GM10248 (cell line): Measurements from ENCODE around the gene CAPN10.

Experiments used
- CTCF ChIA-PET: fragments of 300-600 bp; sonication (Branson Sonifier 250); formaldehyde crosslinking; extraction: SDS; loops from one replicate; lab custom pipeline; 2021; ENCODE audit warnings: antibody characterized with exemption; lab: Yijun Ruan, JAX
- POLR2A ChIA-PET: fragments of 350-650 bp; sonication (Branson Sonifier 250); formaldehyde crosslinking; extraction: SDS; loops from one replicate; lab custom pipeline; 2020; ENCODE audit warnings: antibody characterized with exemption; lab: Yijun Ruan, JAX
- DNase-seq: peaks from one replicate; pipeline ENCODE4 v3.0.0; 2012; ENCODE audit errors: extremely low spot score
- TF ChIP-seq, protein P1 (sequence below): IDR thresholded peaks from 2 replicates; pipeline ENCODE4 v1.5.1; 2012; ENCODE audit warnings: mild to moderate bottlenecking, low read depth; ENCODE audit errors: extremely low read depth, missing control alignments, control extremely low read depth

CAPN10 gene

DNA sequence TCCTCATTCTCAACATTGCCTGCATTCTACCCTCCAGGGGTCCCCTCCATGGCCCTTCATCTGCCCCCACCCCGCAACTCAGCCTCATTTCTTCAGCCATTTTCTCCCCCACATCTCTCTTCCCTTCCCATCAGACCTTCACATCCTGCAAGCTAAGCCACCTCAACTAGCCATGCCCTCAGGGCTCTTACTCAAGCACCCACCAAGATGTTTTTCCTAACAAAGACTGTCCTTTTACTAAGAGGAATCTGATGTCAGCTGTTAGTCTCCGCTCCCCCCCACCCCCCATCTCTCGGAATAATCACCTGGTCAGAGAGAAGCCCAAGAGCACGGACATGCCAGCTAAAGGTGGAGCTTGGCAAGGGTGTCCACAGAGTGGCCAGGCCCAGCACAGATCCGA lies 4.7 kb upstream of the CAPN10 start:
- TF ChIP-seq, protein P1, sequence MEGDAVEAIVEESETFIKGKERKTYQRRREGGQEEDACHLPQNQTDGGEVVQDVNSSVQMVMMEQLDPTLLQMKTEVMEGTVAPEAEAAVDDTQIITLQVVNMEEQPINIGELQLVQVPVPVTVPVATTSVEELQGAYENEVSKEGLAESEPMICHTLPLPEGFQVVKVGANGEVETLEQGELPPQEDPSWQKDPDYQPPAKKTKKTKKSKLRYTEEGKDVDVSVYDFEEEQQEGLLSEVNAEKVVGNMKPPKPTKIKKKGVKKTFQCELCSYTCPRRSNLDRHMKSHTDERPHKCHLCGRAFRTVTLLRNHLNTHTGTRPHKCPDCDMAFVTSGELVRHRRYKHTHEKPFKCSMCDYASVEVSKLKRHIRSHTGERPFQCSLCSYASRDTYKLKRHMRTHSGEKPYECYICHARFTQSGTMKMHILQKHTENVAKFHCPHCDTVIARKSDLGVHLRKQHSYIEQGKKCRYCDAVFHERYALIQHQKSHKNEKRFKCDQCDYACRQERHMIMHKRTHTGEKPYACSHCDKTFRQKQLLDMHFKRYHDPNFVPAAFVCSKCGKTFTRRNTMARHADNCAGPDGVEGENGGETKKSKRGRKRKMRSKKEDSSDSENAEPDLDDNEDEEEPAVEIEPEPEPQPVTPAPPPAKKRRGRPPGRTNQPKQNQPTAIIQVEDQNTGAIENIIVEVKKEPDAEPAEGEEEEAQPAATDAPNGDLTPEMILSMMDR, result no peak
- DNase-seq, result no peak
- ChIA-PET POLR2A (no interaction called here), CTCF (interaction anchor here (8.6 kb wide), 1 partner anchor 18 kb away, joined by 167 read pairs; no protein-coding TSS in a partner anchor)

DNA sequence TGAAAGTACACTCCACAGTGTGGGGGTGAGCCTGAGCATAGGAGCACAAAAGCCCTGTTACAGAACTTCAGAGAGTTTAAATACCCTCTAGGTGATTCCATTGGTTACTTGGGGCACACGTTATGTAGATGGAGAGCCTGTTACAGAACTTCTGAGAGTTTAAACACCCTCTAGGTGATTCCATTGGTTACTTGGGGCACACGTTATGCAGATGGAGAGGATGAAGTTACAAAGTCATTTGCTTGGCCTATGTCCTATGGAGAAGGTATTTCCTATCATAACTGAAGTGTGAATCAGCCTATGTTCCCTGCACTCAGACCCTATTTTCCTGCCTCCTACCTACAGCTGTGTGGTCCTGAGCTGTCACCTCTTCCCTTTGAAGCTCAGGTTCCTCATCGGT lies 3.8 kb upstream of the CAPN10 start:
- no peak for DNase-seq
- ChIA-PET CTCF (interaction anchor here (7.6 to 8.6 kb wide), 2 partner anchors 19 to 69 kb away, joined by 45 to 167 read pairs; no protein-coding TSS in a partner anchor), POLR2A (no interaction called here)
- TF ChIP-seq, protein P1, result no peak

DNA sequence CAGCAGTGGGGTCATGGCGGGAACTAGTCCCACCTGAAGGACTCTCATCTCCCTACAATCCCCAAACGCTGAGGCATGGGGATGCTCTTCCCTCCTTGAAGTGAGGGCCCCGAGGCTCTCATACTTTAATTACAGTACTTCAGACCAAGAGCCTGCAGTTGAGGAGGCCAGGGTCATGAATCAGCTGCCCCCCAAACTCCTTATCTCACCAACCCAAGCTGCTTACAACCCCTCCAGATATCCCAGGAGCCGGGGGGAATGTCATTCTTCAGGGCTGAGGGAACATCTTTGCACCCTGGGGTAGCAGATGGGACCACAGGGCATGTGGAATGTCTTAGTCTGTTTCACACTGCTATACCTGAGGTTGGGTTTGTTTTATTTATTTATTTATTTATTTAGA lies 2.8 kb upstream of the CAPN10 start:
- ChIA-PET POLR2A (no interaction called here), CTCF (interaction anchor here (1.7 to 8.6 kb wide), 3 partner anchors 10 to 70 kb away, joined by 4 to 167 read pairs (median 45); no protein-coding TSS in a partner anchor)
- no peak for DNase-seq
- TF ChIP-seq, protein P1, result no peak

DNA sequence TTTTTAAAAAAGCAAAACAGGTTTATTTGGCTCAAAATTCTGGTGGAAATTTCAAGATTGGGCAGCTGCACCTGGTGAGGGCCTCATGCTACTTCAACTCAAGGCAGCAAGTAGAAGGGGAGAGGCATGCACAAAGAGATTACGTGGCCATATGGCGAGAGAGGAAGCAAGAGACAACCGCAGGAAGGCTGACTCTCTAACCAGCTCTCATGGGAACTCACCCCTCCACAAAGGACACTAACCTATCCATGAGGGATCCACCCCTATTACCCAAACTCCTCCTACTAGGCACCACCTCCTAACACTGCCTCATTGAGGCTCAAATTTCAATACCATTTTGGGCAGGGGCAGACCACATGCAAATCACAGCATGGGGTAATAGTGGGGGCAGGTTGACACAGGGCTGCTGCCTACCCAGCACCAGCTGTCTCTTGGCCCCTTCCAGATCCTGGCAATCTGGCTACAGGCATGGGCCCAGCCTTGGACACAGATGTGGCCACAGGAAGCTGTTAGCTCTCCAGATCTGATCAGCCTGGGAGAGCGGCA lies 2.0 kb upstream of the CAPN10 start:
- POLR2A ChIA-PET, result interaction anchor here (1.0 to 3.6 kb wide), 5 partner anchors 16 to 37 kb away, joined by 4 to 34 read pairs (median 6); partner anchors contain the start of gene RNPEPL1
- DNase-seq, result peak; percentile 79
- TF ChIP-seq, protein P1, result no peak
- CTCF ChIA-PET, result interaction anchor here (1.0 to 8.6 kb wide), 5 partner anchors 9 to 71 kb away, joined by 3 to 167 read pairs (median 9); no protein-coding TSS in a partner anchor

DNA sequence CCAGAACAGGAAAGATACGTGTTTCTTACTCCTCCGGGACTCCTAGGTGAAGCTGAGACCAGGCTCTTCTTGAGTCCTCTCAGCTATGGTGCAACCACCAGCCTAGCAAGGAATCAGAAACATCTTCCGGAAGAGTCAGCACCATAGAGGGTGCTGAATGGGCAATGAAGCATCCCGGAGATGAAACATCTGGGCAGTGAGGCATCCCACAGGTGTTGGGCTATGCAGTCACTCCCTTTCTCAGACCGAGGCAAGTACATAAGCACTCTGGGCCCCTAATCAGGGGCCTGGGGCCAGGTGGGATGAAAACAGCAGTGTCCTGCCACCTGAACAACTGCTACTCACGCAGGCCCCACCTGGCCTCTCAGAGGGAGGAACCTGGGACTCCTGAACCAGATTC lies 1.4 kb upstream of the CAPN10 start:
- CTCF ChIA-PET, result interaction anchor here (1.0 to 8.6 kb wide), 6 partner anchors 9 to 71 kb away, joined by 3 to 167 read pairs (median 6); no protein-coding TSS in a partner anchor
- POLR2A ChIA-PET, result interaction anchor here (1.0 to 3.6 kb wide), 6 partner anchors 16 to 37 kb away, joined by 4 to 34 read pairs (median 6); partner anchors contain the start of gene RNPEPL1
- TF ChIP-seq, protein P1, result no peak
- DNase-seq, result no peak

DNA sequence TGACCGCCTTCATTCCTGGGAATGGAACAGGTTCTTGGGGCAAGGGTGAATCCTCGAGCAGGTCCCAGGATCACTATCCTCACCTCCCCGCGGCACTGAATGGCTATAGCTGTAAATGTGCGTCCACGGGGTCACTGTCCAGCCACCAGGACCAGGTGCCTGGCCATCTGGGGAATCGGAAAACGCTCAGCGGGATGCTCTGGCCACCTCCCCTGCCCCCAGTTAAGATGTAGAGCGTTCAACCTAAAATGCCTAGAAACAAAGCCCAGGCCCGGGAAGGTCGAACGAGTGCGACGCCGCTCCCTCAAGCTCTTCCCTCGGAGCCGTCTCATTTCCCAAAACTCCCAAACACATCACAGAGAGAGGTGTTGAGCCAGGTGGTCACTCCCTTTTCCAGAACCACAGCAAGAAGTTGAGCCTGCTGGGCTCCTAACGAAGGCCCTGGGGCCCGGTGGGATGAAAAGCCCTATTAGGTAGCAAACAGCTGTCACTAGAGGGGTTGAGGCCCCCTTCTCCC lies 795 bp upstream of the CAPN10 start:
- POLR2A ChIA-PET, result interaction anchor here (0.5 to 3.6 kb wide), 9 partner anchors 10 to 295 kb away, joined by 3 to 34 read pairs (median 6); partner anchors contain the start of gene RNPEPL1
- CTCF ChIA-PET, result interaction anchor here (1.0 to 8.6 kb wide), 7 partner anchors 8 to 493 kb away, joined by 3 to 167 read pairs (median 4); no protein-coding TSS in a partner anchor

More for the DNA sequence above, 795 bp upstream of the CAPN10 start:
- DNase-seq, result no peak
- TF ChIP-seq, protein P1, result no peak
